HT1080 (cell line): ENCODE measurements around the gene RAB8B. TPM values are rescaled to one million over a fixed set of nuclear protein-coding genes. Genes with fewer than 3 reads are reported as not detected.

ENCODE experiments used
- DNase-seq: peaks from one replicate; pipeline ENCODE4 v3.0.0-alpha.2; 2015; ENCODE audit warnings: low read depth
- total RNA-seq: library from RNA; depleted of rRNA; stranded (reverse); fragments of >200 nt; shearing (Covaris generic); gene quantifications from 2 replicates; pipeline ENCODE4 v1.2.3, GENCODE V29; 2014

Gene RAB8B
- total RNA-seq, 1 experiment from 2014 or later = 15.7 TPM

DNA sequence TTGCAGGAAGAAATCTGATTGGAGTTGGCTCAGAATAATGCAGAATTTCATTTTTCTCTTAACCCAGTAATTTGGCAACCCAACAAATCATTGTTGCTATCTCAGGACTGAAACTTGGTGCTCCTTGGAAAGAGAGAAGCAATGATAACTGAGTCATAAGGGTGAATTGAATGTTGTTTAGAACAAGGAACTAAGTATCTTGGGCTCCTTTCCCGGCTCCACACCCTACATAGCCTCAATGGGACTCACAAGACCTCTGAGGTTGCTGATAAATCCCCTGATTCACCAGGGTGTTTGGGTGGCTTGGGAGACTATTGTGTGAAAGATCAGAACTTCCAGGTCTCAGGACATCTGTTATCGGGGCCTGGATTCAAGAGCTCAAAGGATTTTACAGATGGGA is 7.8 kb upstream of the RAB8B start:
- DNase-seq = no peak

DNA sequence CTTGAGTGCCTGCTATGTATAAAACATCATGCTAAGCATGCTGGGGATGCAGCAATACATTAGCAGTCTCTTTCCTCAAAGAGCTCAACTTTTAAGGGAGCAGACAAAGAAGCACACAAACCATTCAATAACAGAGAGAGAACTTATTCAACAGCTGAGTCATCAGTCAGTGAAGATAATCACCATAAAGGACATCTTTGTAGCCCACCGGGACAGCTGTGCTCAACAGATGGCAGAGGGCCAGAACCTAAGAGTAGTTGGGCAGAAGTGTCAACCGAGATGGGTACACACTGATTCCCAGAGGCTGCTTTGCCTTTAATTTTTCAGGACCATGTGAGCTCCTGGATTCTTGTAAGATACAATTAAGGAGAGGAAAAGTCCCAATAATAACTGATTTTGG is 4.2 kb upstream of the RAB8B start:
- peak; percentile 70 for DNase-seq

DNA sequence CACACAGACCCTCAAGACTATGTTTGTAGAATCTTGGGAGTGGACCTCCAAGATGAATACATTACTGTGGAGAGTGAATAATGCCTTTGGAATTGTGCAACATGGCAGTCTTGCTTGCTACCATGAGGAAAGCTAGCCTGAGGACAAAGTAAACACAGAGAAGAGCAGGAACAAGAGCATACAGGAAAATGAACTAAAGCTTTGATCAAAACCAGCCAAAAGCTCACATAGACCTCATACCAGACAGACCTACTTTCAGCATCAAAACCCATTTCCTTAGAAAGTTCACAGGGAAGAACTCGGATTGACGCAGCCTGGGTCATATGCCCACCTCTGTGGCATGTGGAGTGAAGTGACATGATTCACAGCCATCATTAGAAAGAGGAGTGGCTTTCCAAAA is 3.3 kb upstream of the RAB8B start:
- peak; percentile 60 for DNase-seq

DNA sequence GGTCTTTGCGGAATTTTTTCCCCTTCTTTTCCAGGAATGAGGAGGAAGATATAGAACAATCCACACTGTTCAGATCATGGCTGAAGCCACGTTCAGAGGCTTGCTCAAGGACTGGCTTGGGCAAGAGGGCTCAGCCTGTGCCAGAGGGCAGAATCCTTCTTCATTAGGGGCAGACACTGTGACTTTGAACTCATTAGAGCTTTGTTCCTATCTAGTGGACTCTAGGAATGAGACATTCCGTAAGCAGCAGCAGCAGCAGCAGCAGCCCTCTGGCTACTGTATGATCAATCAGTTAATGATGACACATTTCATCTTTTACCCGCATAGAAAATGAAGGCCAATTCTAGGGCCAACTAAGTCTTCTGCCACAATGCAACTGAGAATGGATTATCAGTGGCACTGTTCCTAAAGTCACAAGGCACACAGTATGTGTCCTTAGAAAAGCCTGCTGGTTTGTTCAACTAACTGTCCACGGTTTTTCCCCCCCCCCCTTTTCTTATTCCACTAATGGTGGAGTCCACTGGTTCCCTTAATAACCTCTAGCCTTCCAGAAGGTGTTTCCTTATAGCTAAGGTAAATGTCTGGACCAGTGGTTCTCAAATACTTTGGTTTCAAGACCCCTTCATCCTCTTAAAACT is 1.7 kb upstream of the RAB8B start:
- no peak for DNase-seq

DNA sequence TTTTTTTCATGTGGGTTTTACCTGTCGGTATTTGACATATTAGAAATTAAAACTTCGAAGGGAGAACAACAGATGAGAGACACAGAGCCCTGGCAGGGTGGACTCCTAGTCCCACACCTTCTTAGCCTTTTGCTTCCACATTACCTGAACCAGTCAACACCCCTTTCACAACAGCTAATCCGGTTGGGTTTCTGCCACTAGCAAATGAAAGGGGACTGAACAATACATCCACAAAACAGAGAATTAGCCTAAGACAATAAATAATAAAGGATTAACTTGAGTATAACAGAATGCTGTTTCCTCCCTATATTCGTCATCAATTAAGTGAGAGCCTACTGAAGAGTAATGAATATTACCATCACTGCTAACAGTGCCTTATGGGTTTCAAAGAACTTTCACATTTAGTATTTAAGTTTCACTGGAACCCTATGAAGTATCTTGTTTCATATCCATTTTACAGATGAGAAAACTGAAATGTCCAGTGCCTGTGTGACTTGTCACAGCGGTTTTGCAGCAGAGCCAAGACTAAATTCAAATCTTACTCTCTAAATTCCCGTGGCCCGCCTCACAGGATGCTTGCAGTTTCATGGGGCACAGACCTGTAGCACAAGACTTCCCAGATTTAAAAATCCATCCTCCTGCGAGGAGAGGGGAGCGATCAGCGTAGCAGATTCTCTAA is 1.0 kb upstream of the RAB8B start:
- DNase-seq = no peak

DNA sequence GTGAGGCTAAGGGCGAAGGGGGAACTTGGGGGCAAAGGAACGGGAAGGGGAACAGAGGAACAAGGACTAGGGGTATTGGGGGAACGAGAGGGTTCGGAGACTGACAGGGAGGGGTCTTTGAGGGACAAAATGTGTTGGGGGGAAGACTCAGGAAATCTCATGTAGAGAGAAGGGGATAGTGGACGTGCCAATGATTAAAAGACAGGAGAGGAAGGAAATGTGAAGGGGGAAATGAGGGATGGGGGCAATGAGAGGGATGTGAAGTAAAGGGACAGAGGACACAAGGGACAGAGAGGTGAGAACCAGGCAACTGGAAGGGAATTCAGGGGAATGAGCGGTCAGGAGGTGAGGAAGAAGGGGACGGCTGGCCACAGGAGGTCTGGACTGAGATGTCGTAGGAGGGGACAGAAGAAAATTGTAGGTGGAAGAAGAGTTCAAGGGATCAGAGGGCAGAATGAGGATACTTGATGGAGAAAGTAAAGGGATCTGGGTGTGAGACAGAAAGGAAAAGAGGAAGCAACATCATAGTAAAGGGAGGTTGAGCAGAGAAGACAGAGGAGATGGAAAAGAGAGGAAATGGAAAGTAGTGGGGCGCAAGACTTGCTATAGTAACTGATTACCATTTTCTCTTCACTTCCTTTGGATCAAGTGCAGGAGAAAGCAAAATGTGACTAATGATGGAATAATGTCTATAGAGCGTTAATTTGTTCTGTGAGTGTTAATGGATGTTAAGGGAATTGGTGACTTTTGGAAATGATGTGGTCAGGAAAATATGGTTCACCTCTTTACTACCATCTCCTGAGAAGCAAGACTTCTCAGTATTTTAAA is 749 bp downstream of the RAB8B start:
- peak; percentile 44 for DNase-seq

DNA sequence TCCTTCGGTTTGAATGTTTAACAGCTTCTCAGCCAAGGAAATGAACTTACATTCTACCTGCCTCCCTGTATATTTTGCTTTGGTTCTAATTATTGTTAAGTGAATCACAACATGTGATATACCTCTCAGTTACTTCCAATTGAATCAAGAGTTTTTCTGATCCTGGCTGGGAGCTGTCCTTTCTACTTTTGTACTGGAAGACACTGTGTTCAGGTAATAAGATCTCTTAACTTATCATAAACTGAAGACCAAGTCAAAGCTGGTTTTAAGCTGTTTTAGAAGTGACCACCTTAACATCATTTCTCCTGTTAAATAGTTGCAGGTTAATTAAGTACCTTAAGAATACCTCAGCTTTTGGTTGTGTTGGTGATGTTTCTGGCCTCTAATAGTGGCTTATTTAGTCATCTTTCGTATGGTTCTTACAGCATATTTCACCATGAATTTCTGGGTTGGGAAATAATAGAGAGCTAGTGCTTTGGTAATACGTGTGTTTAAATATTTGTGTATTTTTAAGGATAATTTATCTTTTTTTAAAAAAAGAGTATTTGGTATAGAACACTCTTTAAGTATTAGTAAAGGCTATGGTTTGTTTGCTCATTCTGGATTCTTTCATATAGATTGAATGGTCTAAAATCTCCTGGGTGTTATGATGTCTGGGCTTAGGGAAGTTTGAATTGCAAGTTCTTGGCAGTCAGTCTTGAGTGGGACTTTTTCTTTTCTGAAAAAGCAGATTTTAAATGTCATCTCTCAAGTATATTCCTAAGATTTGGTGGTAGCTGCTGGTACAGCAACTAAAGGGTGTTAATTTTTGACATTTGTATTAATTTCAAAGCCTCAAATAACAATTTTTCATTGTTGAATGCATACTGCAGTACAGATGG is 1.6 kb downstream of the RAB8B start:
- no peak for DNase-seq

DNA sequence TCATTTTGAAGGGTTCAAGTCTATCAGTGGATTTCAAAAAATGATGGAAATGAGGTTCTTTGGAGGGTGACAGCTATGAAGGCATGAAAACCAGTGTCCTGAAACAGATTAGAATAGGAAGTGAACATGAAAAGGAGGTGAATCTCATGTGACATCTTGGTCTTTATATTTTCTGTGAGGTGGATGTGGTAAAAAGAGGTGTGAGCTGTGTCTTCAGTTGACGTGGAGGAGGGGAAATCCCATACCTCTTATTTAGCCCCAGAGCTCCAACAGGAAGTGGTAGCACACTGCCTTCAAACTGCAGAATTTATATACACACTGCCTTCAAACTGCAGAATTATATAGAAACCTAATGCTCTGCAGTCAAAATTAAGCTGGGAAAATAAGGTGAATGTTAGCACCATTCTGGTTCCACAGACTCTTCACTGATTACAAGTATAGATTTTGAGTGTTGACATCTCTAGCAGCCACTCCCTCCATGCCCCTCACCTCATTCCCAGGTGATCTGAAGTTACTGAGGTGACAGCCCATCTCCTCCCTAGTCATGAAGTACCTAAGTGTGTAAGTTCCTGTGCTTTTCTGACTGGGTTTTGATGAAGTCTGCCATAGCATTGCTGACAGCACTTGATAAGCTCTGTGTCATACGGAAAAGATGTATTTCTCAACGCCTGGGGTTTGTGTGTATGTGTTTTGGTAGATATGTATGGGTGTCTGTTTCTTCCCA is 2.7 kb downstream of the RAB8B start:
- DNase-seq = peak; percentile 18

DNA sequence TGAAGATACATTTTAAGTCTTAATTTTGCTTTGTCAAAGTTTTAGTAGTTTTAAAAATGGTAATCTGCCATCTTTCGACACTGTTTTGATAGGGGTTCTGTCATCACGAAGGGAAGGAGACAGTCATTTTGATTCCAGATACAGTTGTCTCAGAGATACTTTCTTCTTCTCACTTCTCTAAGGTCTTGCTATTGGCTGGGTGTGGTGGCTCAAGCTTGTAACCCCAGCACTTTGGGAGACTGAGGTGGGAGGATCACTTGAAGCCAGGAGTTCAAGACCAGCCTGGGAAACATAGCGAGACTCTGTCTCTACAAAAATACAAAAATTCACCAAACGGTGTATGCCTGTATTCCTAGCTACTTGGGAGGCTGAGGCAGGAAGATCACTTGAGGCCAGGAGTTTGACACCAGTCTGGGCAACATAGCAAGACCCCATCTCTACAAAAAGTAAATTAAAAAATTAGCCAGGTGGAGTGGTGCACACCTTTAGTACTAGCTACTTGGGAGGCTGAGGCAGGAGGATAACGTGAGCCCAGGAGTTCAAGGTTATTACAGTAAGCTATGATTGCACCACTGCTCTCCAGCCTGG is 3.3 kb downstream of the RAB8B start:
- no peak for DNase-seq

DNA sequence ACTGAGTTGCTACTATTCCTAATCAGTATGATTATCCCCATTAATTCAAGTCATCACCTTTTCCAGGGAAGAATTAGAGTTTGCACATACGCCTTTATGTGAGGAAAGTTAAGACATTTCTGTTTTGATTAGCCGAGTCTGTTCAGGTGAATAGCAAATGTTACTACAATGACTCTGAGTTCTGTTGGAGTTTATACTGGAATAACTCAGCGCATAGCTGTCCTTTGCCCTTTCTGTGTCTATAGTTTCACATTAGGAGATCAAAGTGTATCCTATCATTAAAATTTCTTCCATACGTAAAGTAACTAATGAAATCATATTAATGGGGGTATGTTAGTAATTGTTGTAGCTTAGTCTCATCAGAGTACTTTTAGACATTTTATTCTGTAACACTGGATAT is 4.9 kb downstream of the RAB8B start:
- no peak for DNase-seq

DNA sequence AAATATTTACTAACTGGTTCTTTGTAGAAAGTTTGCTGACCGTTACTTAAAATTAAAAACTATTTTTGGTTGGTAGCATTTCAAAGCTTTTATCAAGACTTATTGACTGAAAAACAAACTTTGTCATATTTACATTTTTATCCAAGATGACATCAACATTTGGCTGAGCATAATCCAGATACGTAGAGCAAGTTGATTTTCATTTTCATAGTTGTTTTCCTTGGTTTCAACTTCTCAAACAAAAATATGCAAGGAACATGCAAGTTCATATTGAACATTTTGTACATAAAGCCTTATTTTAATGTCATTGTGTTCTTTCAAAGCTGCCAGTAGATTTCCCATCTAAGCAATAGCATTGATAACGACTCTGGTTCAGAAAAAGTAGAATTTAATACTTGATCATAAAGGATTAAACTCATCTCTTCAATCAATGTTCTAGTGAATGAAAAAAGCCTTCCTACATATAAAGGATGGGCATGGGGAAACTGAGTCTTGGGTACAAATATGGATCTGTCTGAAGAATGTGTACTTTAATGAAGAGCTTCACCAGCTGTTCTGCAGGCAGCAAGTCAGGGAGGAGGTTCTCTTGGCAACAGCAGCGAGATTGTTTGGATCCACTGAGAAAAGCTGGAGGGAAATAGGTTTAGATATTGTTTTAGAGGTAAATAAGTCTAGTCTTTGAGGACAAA is 5.6 kb downstream of the RAB8B start:
- DNase-seq = no peak

DNA sequence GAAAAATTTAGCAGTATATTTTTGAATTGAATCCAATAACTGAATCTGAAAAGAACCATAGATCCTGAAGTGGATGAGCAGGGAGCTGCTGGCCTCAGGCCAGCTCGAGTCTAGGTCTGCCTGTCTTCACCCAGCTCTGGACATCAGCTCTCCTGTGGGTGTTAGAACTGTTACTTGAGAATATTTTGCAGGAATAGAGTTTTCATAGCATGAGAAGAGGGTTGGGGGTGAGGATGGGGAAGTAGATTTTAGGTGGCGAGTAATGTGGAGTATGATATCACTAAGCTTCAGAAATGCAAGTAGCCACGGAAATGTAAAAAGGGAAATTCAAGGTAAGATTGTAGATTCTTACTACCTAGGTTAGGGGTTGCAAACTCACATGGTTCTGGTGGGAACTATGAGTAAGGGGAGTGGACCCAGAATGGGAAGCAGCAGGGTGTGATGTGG is 6.2 kb downstream of the RAB8B start:
- DNase-seq = no peak

DNA sequence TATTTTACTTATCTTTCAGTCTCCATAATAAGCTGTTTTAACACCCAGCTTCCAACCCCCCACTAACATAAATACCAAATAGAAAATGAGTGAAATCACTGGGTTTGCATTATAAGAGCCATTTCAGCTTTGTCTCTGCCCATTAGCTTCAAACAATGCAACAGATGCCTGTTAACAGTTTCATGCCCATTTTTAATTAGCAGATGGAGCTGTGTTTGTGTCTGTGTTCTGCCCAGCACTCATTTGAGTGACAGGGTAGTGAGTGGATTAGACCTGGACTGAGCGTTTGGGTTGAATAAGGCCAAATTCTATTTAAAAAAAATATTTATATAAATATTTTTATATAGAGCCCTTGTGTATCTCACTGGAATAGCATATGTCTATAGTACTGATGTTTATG is 7.4 kb downstream of the RAB8B start:
- DNase-seq = no peak

DNA sequence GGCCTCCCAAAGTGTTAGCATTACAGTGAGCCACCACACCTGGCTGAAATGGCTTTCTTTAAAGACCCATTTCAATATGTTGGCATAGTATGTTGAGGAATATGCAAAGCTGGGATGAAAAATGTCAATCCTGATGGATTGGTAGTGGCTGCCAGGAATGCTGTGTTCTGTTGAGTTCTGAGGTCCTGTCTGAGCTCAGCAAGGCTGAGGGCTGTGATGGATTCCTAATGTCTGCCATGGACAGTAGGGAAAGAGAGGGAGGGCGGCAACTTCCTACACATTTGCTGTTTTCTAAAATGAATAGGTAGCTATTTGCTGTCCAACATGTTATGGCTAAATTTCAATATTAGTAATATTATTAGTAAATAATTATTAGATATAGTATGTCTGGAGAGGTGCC is 8.2 kb downstream of the RAB8B start:
- DNase-seq = no peak

DNA sequence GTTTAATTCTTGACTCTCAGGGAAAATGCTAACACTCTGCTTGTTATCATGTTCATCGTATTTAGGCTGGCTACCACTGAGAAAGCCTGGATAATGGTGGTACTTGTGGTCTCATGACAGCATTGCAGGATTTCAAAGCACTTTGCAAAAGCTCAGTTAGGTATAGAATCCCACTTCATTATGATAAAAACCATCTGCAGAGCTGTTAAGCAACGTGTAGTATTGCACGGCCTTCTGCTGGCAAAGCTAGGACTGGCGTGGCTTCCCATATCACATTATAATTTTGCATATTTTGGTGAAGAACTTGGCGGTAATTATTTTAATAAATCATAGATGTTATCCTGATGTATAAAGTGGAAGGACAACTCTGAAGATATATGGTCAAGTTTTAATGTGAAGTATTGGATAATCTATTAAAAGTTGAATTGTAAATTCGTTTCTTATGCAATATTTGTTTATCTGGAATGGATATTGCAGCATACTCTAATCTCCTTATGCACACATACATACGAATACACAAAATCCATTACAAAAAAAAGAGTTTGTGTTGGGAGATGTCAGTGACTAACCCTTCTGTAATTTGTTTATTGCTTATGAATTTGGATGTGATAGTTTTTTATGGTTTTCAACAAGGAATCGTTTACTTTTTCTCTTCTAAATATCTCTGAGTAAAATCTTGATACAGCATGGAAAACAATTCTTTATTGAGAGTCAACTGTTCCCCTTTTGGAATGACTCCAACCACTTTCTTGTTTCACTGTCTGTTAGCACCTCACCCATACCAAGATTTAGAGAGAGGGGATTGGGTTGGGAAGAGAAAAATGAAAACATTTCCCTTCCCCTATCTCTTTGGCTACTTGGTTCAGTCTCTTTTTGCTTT is 9.2 kb downstream of the RAB8B start:
- DNase-seq = no peak

DNA sequence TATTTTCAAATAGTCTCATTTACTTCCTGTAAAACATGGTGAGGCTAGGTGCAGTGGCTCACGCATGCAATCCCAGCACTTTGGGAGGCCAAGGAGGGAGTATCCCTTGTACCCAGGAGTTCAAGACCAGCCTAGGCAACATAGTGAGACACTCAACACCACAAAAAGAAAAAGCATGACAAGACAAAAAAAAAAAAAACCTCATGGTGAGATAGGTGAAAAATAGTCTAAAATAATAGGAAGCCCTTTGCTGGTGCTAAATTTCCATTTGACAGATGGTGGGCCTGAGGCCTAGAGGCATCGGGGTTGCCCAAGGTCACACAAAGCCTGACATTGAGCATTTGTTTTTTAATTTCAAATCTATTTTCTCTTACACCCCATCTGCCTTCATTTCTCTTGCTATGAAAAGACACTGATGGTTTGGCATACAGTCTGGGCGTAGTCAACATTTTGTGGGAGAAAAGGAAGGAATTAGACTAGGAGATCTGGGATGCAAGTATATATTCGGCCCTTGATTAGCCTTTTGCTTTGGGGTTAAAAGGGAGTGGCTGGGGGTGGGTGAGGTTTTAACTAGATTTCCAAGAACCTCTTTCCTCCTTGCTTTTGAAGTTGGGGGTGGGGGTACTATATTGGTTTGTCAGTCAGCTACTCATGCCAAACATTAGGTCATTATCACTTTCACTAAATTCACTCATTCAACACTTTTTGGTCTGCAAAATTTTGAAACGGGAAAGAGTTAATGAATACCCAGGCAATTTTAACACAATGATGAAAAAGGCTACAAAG is 11.3 kb downstream of the RAB8B start:
- no peak for DNase-seq

DNA sequence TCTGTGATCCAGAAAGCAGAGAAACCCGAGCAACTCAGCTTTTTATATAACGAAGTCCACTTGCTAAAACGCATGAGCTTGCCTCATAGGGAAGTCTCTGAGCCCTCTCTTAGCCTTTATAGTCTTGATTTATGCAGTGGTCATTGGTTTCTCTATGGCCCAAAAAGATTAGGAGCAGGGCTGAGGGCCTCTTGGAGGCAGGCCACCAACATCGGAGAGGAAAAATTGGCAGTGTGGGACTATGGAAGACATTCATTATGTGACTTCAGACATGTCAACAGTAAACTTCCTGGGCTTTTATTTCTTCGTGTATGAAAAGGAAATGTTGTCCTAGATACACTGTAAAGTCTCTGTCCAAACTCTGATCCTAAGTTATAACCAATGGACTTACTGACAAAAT is 13.5 kb downstream of the RAB8B start:
- DNase-seq = no peak
